ENCODE data around the gene MED28.
"Not testable (repeated sequence)": the region's sequence is repeated elsewhere in the genome, so short reads cannot be mapped to it uniquely, and the experiment has no call there.

Gene MED28

GRCh38 chr4:17619416-17620105 lies 5.1 kb downstream of the MED28 start:
- DNase-seq: no peak

- DNase-seq: no peak
Observed at GRCh38 chr4:17623451-17624001, 9.1 kb downstream of the MED28 start.

GRCh38 chr4:17624821-17625220 lies 10.4 kb downstream of the MED28 start:
- no peak for DNase-seq

GRCh38 chr4:17630228-17630627 lies 15.8 kb downstream of the MED28 start:
- DNase-seq: no peak

GRCh38 chr4:17633600-17633999 lies 19.2 kb downstream of the MED28 start:
- no peak for DNase-seq

GRCh38 chr4:17635056-17635455 lies 20.6 kb downstream of the MED28 start:
- DNase-seq: no peak

- no peak for DNase-seq
Observed at GRCh38 chr4:17636341-17636695, 21.9 kb downstream of the MED28 start.

- peak; percentile 77 for DNase-seq
Observed at GRCh38 chr4:17636696-17637622, 22.5 kb downstream of the MED28 start.

GRCh38 chr4:17639136-17639535 lies 24.7 kb downstream of the MED28 start:
- no peak for DNase-seq

- no peak for DNase-seq
Observed at GRCh38 chr4:17642398-17642783, 27.9 kb downstream of the MED28 start.

- no peak for DNase-seq
Observed at GRCh38 chr4:17646693-17647092, 32.3 kb downstream of the MED28 start.

GRCh38 chr4:17647176-17647806 lies 32.9 kb downstream of the MED28 start:
- no peak for DNase-seq

- peak; percentile 9 for DNase-seq
Observed at GRCh38 chr4:17647927-17648326, 33.5 kb downstream of the MED28 start.

GRCh38 chr4:17650406-17650805 lies 36.0 kb downstream of the MED28 start:
- DNase-seq: no peak

GRCh38 chr4:17654701-17655100 lies 40.3 kb downstream of the MED28 start:
- no peak for DNase-seq

- no peak for DNase-seq
Observed at GRCh38 chr4:17657090-17657489, 42.6 kb downstream of the MED28 start.

GRCh38 chr4:17657849-17658248 lies 43.4 kb downstream of the MED28 start:
- DNase-seq: no peak

GRCh38 chr4:17659196-17659595 lies 44.8 kb downstream of the MED28 start:
- DNase-seq: not testable (repeated sequence)

GRCh38 chr4:17662694-17663093 lies 48.3 kb downstream of the MED28 start:
- DNase-seq: peak; percentile 7

- peak; percentile 8 for DNase-seq
Observed at GRCh38 chr4:17664755-17665154, 50.3 kb downstream of the MED28 start.

- no peak for DNase-seq
Observed at GRCh38 chr4:17665346-17665745, 50.9 kb downstream of the MED28 start.

- DNase-seq: no peak
Observed at GRCh38 chr4:17665852-17666251, 51.4 kb downstream of the MED28 start.

GRCh38 chr4:17667253-17667652 lies 52.8 kb downstream of the MED28 start:
- DNase-seq: no peak
